NCI-H1417 treated with DMSO at 0.1 percent for 48 hours (cell line): Measurements from ENCODE around the gene RAB11FIP4.
"Not testable (repeated sequence)": the region's sequence is repeated elsewhere in the genome, so short reads cannot be mapped to it uniquely, and the experiment has no call there.

Source experiments
- DNase-seq: peaks from one replicate; lab custom pipeline; 2025; lab: John Stamatoyannopoulos, UW

Gene RAB11FIP4

GRCh38 chr17:31433091-31433790 lies 41.8 kb downstream of the RAB11FIP4 start:
- DNase-seq = no peak

- DNase-seq = no peak
Measured at GRCh38 chr17:31433811-31434726, 42.6 kb downstream of the RAB11FIP4 start.

GRCh38 chr17:31434727-31435050 lies 43.2 kb downstream of the RAB11FIP4 start:
- DNase-seq = no peak

GRCh38 chr17:31435581-31435980 lies 44.1 kb downstream of the RAB11FIP4 start:
- no peak for DNase-seq

GRCh38 chr17:31437720-31438400 lies 46.4 kb downstream of the RAB11FIP4 start:
- DNase-seq = no peak

- no peak for DNase-seq
Measured at GRCh38 chr17:31439716-31440115, 48.2 kb downstream of the RAB11FIP4 start.

- DNase-seq = no peak
Measured at GRCh38 chr17:31442276-31442675, 50.8 kb downstream of the RAB11FIP4 start.

GRCh38 chr17:31442856-31443255 lies 51.4 kb downstream of the RAB11FIP4 start:
- not testable (repeated sequence) for DNase-seq

- DNase-seq = no peak
Measured at GRCh38 chr17:31443386-31443785, 51.9 kb downstream of the RAB11FIP4 start.

GRCh38 chr17:31444026-31444425 lies 52.6 kb downstream of the RAB11FIP4 start:
- no peak for DNase-seq

GRCh38 chr17:31446195-31446967 lies 54.9 kb downstream of the RAB11FIP4 start:
- DNase-seq = no peak

GRCh38 chr17:31448467-31449077 lies 57.1 kb downstream of the RAB11FIP4 start:
- DNase-seq = no peak

- no peak for DNase-seq
Measured at GRCh38 chr17:31449111-31449510, 57.6 kb downstream of the RAB11FIP4 start.

GRCh38 chr17:31449746-31450145 lies 58.3 kb downstream of the RAB11FIP4 start:
- no peak for DNase-seq

GRCh38 chr17:31452101-31452500 lies 60.6 kb downstream of the RAB11FIP4 start:
- DNase-seq = no peak

GRCh38 chr17:31452561-31453110 lies 61.2 kb downstream of the RAB11FIP4 start:
- DNase-seq = no peak

- no peak for DNase-seq
Measured at GRCh38 chr17:31453896-31454295, 62.4 kb downstream of the RAB11FIP4 start.

- DNase-seq = no peak
Measured at GRCh38 chr17:31456814-31457213, 65.3 kb downstream of the RAB11FIP4 start.

GRCh38 chr17:31457391-31458234 lies 66.1 kb downstream of the RAB11FIP4 start:
- DNase-seq = no peak

- no peak for DNase-seq
Measured at GRCh38 chr17:31458829-31459228, 67.4 kb downstream of the RAB11FIP4 start.
